AG08395 (cell line): Measurements from ENCODE around the gene KCNJ10.
A peak's percentile ranks its signal among the peaks of the same experiment; 100 is the strongest.

Experiments
- DNase-seq: peaks from one replicate; pipeline ENCODE4 v3.0.0; 2012; ENCODE audit warnings: mixed read lengths, low spot score

KCNJ10 gene

DNA sequence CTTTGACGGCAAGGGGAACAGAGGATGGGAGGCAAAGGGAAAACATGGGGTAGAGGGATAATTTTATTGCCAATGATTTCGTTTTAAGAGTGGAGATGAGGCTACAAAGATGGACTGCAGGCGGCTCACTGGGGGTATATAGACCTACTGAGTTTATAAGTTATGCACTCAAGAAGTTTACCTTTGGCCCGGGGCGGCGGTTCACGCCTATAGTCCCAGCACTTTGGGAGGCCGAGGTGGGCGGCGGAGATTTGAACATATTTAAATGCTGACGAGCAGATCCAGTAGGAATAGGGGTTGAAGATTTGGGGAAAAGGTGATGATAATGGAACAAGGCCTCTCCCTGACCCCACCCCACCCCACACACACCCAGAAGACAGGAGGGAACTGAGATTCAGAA is 107.8 kb downstream of the KCNJ10 start:
- no peak for DNase-seq

DNA sequence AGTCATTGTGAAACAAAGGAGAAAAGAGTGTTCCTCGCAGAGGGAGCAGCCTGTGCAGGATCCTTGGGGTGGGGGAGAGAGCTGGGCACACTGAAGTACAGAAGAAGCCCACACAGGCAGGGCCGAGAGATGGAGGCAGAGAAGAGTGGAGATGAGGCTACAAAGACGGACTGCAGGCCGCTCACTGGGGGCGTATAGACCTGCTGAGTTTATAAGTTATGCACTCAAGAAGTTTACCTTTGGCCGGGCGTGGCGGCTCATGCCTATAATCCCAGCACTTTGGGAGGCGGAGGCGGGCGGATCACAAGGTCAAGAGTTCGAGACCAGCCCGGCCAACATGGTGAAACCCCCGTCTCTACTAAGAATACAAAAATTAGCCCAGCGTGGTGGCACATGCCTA is 108.3 kb downstream of the KCNJ10 start:
- no peak for DNase-seq

DNA sequence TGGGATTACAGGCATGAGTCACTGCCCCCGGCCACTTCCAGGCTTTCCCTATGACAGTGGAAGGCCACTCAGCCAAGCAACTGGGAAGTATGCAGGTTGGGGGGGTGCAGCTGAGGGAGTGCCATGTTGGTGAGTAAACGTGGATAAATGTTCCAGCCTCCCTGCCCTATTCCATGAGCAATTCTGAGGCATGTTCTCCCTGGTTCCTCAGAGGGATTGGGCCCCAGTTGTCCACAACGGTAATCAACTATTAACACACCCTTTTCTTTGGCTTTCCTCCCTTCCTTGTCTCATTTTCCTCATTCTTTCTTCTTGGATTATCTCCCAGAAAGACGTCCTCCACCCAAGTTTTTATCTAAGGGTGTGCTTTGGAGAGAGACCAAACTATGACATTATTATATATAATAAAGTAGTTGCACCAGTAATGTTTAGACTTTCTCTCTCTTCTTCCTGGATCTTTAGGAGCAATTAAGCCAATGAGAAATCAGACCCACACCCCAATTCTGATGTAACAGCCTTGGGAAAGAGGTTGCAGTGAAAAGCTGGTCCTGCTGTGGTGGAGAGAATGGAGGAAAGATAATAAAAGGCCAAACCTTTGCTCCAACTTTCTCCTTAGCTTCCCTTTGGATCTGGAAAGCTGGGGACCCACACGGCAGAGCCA is 109.1 kb downstream of the KCNJ10 start:
- peak; percentile 94 for DNase-seq

DNA sequence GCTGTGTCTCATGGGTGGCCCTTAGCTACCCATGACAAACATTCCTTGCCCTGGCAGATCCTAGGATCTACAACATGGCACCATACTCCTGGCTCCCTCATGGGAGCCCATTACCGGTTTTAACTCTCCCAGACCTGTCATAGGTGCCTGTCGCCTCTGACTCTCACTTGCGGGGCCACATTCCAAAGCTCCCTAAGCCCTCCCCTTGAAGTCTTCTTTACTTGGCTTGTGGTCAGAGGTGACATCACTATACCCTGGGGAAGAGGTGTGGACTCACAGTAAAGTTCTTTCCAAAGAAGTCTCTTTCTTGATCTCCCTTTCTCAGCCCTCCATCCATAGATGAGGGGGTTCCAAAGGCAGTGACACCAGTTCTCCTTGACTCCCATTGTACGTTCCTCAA is 110.5 kb downstream of the KCNJ10 start:
- DNase-seq: no peak

DNA sequence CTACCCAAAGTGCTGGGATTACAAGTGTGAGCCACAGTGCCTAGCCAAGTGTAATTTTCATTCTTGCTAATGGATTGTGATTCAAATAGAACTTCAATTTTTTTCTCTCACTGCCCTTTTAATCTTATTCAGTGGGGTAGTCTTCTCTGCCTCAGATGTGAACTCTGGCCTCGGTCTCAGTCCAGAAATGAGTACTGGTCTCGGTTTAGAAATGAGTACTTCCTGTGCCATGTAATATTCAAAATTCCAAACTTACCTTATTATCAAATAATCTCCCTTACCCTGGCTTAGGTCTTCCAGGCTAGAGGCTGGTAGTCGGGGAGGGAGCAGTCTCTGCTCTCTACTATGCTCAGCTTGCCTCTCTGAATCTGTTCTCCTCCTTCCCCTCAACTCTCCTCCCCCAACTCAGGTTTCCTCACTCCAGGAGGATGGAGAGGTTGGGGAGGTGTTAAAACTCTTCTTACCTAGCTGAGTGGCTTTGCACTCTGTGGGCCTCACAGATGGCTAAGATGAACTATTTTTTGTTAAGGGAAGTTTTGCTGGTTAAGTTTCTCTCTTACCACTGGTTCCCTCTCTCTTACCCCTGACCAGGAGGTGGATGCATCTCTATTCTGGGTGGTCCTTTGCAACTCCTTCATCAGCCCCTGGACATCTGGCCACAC is 111.1 kb downstream of the KCNJ10 start:
- DNase-seq: no peak

DNA sequence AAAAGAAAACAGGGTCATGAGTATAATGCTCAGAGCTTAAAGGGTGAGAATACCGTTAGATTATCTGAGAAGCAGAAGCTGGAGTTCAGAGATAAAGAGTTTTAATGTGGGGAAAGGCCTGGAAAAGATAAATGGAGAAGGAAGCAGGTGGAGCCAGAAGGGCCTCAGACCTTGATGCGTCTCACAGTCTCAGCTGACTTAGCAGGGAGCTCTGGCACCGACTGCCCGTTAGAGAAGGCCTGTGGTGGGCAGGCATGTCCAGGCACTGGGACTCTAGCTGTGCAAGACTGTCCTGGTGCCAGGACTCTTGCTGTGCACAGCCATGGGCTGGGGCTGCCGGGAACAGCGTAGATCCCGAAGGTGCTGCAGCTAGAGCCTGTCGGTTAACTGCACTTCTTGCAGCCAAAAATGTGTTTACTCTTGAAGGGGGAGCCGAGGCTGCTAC is 112.1 kb downstream of the KCNJ10 start:
- no peak for DNase-seq

DNA sequence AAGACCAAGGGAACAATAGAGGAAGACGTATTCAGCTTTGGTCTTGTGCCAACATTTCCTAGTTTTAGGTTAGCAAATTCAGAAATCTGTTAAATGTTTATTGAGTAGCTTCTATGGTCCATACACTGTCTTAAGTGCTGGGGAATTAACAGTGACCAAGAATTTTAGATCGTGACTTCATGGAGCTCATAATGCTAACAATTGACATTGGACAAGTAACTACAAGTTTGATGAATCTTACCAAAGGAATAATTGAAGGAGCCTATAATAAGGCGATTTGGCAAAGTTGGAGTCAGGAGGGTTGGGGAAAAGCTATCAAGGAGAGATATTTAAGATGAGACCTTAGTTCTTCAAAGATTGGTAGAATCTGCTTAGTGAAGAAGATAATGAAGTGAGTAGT is 114.5 kb downstream of the KCNJ10 start:
- no peak for DNase-seq

DNA sequence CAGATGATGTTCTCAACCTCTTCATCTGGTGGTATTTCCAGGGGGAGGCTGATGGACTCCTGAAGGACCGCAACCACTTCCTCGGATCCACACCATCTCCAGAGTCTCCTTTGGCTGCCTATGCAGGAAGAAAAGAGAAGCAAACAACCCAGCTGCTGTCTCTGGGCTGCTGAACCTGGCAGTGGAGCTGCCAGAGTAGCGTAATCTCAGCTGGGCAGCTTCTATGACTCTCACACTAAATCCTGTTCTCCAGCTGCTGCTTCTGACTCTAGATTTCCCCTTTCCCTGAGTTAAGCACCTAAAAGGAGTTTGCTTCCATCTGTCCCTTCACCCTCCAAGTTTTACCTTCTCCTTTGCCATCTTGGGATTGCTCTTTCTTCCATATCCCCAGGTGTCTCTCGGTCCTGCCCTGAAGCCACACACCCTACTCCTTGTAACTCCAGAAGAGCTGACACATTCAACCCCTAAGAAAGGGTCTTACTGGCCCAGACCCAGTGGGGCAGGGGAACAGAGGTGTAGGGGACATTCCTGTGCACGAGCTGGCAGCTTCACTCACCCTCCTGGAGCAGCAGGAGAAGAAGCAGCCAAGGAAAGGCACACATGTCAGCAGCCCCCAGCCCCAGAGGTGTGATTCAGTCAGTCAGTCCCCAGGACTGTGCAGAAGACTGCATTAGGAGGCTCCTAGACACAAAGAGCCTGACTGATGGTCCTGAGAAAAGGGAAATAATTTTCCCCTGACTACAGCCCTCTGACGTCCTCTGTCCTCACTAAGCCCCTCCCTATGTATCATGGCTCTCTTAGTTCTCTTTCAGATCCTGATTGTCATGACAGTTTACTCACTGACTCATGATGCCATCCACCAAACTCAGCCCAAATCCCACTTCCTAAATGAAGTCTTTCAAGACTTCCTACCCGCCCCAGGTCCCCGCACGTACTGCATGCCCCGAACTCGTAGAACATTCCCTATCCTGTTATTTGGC is 116.1 kb downstream of the KCNJ10 start, which contains the start of gene SLAMF9:
Gene SLAMF9 (minus strand): TSS at position 702 of the 980 bp plus-strand sequence. CDS start 100 bp downstream, at position 602.
- DNase-seq: peak; percentile 51

DNA sequence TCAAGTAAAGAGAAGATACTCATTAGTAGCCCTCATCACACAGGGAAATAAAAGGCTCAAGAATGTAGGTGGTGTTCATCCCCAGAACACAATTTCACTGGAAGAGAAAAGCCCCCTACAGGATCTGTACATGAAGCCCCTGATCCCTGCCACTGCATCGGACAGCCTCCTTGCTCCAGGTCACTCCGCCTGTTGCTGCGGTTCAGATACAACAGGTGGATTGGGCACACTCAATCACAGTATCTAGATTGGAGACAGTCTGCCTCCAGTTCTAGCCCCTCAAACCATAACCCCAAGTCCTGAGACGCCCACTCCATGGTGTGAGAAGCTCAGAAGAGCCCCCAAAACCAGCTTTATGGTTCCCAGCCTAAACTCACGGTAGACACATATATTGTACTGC is 117.0 kb downstream of the KCNJ10 start:
- no peak for DNase-seq

DNA sequence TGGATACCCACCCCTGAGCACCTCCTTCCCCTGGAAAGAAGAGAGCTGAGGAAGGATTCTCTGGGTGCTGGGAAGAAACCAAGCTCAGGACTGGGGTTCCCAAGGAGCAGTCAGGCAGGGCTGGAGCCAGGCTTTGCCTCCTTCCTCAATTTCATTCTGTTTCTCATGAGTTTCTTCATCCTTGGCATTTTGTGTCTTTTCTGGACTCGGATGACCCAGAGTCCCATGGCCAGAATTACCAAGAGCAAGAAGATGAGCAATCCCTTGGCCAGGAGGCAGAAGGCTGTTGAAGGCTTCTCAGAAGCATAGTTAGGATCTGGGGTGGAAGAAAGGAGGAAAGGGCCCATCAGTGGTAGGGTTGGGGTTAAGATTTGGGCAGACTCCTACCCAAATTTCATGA is 118.4 kb downstream of the KCNJ10 start:
- no peak for DNase-seq

DNA sequence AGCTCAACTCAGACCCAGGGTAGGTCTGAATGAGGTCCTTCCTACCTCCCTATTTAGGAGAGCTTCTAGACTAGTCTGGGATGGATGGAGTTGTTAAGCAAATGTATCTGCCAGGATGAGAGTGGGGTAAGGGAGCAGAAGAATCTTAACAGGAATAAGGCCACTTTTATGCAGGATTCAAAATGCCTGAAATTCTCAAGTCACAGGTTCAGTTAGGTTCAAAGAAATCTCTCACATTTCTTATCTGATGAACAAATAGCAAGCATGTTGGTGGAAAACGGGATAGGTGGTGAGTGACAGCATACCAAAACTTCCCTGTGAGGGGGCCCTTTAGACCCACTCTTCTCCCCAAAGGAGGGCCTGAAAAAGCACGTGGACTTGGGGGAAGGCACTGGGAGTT is 118.9 kb downstream of the KCNJ10 start:
- DNase-seq: no peak

DNA sequence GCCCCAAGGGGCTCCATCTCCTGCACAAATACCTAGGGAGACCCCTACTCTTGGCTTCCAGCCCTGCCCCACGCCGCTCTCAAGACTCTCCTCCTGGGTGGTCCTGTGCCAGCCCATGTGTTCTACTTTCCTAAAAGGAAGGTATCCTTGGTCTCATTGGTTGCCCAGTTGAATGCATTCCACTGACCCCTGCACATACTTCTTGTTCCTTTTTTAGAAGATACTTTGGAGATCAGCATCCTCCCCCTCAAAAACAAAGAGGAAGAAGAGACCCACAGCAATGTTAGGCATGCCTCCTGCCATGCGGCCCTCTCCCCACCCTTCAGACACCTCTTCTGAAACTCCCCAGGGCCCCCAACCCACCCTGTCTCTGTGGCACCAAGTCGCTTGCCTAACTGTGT is 120.0 kb downstream of the KCNJ10 start:
- DNase-seq: no peak

DNA sequence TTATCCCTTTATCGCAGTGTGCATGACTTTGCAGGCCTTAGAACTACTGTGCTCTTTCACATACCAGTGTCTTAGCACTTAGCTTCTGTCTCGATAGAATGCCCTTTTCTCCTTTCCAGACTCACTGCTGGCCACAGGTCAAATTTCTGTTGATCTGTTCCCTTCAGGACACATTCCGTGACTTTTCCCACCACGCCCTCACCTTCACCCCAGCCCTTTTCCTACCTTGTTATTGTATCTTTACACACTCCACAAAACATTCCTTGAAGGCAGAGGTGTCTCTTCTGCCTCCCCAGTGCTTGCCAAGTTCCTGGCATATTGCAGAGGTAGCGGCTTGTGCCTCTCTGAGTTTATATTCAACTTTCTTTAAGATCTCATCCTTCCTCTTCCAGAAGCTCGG is 120.8 kb downstream of the KCNJ10 start:
- DNase-seq: no peak
